Brain microvascular endothelial cell (primary cell): ENCODE results near the gene NUP35.
A peak's percentile ranks its signal among the peaks of the same experiment; 100 is the strongest.

Source experiments
- DNase-seq: peaks from one replicate; pipeline ENCODE4 v3.0.0-alpha.2; 2020
- H3K27ac ChIP-seq: fragments of 250-450 bp; sonication (Bioruptor Pico); 2 replicates; pipeline ENCODE4 v1.5.1; 2020; ENCODE audit warnings: mild to moderate bottlenecking, moderate library complexity
- H3K27me3 ChIP-seq: fragments of 250-450 bp; sonication (Bioruptor Pico); replicated peaks from 2 replicates; pipeline ENCODE4 v1.5.1; 2020; ENCODE audit warnings: mild to moderate bottlenecking
- H3K36me3 ChIP-seq: fragments of 250-450 bp; sonication (Bioruptor Pico); replicated peaks from 2 replicates; pipeline ENCODE4 v1.5.1; 2020; ENCODE audit warnings: mild to moderate bottlenecking
- H3K4me3 ChIP-seq: 2 replicates; pipeline ENCODE4 v1.5.1; 2011; ENCODE audit warnings: low read depth, mild to moderate bottlenecking, control low read depth, low read length, moderate library complexity
- in situ Hi-C: cut with HindIII; loops from 2 replicates; pipeline ENCODE4 v1.10.0; 2017; ENCODE audit warnings: low sequenced_read_pairs, low pct_ligation_motif_present
- TF ChIP-seq, protein P1 (sequence below): IDR thresholded peaks from 2 replicates; pipeline ENCODE4 v1.5.1; 2011; ENCODE audit warnings: low read depth, mild to moderate bottlenecking, moderate library complexity, low read length, control low read depth, inconsistent platforms; ENCODE audit errors: missing control alignments

Gene NUP35, protein sequence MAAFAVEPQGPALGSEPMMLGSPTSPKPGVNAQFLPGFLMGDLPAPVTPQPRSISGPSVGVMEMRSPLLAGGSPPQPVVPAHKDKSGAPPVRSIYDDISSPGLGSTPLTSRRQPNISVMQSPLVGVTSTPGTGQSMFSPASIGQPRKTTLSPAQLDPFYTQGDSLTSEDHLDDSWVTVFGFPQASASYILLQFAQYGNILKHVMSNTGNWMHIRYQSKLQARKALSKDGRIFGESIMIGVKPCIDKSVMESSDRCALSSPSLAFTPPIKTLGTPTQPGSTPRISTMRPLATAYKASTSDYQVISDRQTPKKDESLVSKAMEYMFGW

GRCh38 chr2:183124222-183124956 is at the start of gene NUP35:
TSS of gene NUP35 (plus strand) at chr2:183124443. CDS start at chr2:183124458, 15 bp downstream.
- in situ Hi-C loops, result no loop called here

DNA sequence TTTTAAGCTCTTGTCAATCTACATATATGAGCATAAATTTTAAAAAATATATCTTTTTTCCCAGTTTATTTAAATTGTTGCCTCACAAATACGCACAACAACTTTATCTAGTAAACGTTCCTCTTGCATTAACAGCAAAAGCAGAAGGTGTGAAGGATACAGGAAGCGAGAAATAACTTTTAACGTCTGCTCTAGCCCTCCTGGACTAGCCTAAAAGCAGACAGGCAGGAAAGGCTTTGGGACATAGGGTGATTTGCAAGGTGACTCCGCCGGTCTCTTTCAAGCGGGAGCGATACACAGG is 46.1 kb upstream of the NUP35 start:
- TF ChIP-seq, protein P1, sequence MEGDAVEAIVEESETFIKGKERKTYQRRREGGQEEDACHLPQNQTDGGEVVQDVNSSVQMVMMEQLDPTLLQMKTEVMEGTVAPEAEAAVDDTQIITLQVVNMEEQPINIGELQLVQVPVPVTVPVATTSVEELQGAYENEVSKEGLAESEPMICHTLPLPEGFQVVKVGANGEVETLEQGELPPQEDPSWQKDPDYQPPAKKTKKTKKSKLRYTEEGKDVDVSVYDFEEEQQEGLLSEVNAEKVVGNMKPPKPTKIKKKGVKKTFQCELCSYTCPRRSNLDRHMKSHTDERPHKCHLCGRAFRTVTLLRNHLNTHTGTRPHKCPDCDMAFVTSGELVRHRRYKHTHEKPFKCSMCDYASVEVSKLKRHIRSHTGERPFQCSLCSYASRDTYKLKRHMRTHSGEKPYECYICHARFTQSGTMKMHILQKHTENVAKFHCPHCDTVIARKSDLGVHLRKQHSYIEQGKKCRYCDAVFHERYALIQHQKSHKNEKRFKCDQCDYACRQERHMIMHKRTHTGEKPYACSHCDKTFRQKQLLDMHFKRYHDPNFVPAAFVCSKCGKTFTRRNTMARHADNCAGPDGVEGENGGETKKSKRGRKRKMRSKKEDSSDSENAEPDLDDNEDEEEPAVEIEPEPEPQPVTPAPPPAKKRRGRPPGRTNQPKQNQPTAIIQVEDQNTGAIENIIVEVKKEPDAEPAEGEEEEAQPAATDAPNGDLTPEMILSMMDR, result no peak
- in situ Hi-C loops, result no loop called here
- no peak overlapping the region for H3K27ac ChIP-seq
- no peak for DNase-seq
- no peaks in the 10 kb centered on the region for H3K36me3 ChIP-seq
- H3K27me3 ChIP-seq, result no peaks in the 10 kb centered on the region
- peak overlapping the region; percentile 73 for H3K4me3 ChIP-seq

More at GRCh38 chr2:183124222-183124956, at the start of gene NUP35:
- peak within 1 kb of the TSS; percentile 79 for H3K27ac ChIP-seq
- TF ChIP-seq, protein P1, result no peak
- H3K4me3 ChIP-seq, result peak within 1 kb of the TSS; percentile 88
- H3K36me3 ChIP-seq, result no peaks in the 10 kb centered on the region
- no peaks in the 10 kb centered on the region for H3K27me3 ChIP-seq
- peak; percentile 89 for DNase-seq

DNA sequence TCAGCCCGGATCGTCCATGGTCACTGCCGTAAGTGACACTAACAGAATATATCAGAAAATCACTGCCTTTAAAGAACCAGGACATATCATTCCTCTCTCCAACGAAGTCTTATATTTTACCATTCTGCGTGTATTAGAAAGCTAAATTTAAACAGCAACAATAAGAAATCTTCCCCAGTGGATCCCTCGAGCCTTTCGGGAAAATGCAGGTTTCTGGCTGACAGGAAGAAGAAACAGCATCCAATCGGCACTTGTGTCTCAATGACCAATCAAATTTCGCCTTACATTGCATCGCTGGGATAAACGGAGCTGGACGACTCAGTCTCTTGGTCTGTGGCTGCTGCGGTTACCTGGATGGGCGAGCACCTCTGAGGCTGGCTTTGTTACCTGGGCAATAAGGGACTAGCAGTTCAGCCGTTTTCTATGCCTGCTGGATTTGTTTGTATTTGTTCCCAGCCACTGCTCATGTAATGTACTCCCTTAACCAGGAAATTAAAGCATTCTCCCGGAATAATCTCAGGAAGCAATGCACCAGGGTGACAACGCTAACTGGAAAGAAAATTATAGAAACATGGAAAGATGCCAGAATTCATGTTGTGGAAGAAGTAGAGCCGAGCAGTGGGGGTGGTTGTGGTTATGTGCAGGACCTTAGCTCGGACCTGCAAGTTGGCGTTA is 45.6 kb upstream of the NUP35 start, which contains the start of gene DUSP19:
DUSP19 (plus strand) TSS at position 284 of the 675 bp plus-strand sequence; CDS start at position 471, 187 bp downstream.
- peak; percentile 98 for DNase-seq
- TF ChIP-seq, protein P1, result no peak
- Histone ChIP-seq H3K27ac (peak within 1 kb of the TSS; percentile 50), H3K4me3 (peak within 1 kb of the TSS; percentile 73), H3K27me3 (no peaks in the 10 kb centered on the region), H3K36me3 (no peaks in the 10 kb centered on the region)
- in situ Hi-C loops, result no loop called here

- H3K27me3 ChIP-seq, result no peaks in the 10 kb centered on the region
- peak overlapping the region; percentile 73 for H3K4me3 ChIP-seq
- H3K36me3 ChIP-seq, result no peaks in the 10 kb centered on the region
- in situ Hi-C loops, result no loop called here
- peak overlapping the region; percentile 50 for H3K27ac ChIP-seq
- TF ChIP-seq, protein P1, result no peak
- peak; percentile 35 for DNase-seq
These were observed 45.0 kb upstream of the NUP35 start for GRCh38 chr2:183079139-183079775.

- DNase-seq, result no peak
- no peaks in the 10 kb centered on the region for H3K27me3 ChIP-seq
- TF ChIP-seq, protein P1, result no peak
- no peaks in the 10 kb centered on the region for H3K36me3 ChIP-seq
- in situ Hi-C loops, result no loop called here
- no peak overlapping the region for H3K27ac ChIP-seq
- no peak overlapping the region for H3K4me3 ChIP-seq
These were observed 42.3 kb upstream of the NUP35 start for GRCh38 chr2:183081911-183082310.
